GM19397 (cell line): Measurements from ENCODE around the gene SGCA.

Source experiments
- ATAC-seq: cut with Tn5 transposase; IDR thresholded peaks from one replicate; pipeline ENCODE4 v1.9.1; 2021; ENCODE audit warnings: mild to moderate bottlenecking, moderate library complexity; ENCODE audit not compliant: unreplicated experiment

Gene SGCA

DNA sequence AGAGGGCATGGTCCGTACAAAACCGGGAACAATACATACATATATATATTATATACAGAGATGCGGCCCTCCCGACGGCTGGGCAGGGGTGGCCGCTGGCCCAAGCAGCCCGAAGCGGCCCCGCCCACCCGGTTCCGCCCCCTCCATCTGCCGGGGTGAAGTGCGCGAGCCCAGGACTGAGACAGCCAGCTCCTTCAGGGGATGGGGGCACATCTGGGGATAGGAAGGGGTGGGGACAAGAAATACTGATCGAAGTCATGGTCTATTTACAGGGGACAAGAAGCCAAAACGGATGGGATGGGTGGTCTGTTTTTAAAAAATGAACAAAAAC, 32.1 kb upstream of the SGCA start:
- ATAC-seq: no peak

DNA sequence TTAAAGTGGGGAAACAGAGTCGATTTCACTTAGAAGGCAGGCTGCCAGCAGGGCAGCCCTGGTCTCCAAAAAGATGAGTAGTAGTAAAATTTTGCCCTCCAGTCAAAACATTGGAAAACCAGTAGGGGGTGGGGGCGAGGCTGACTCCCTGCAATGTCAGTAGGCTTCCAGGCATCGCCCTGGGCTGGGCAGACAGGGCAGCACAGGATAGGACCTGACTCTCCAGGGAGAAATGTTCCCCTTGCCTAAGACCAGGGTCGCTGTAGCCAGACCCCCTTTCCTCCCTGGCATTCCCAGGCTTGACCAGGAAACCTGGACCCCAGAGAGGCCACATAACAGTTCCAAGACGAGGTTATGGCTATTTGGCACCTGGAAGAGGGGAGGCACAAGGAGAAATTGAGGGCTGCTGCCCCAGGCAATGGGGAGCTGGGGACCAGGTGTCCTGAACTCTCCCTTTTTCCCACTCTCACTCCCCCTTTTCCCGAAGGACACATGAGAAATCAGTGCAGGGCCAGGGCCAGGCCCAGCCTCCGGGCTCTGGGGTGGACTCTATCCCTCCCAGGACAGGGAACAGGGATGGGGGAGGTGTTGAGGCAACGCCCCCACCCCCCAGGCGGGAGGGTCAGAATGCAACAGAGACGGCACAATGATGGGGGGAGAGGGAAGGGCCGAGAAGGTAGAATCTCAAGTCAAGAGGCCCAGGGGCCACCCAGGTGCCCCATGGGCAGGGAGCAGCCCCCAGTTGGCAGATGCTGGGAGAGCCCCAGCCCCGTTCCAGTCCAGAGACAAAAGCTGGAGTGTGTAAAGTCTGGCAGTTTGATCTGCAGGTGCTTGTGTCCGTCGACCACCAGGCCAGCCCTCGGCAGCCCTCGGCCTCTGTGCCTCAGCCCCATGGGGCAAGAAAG, 31.3 kb upstream of the SGCA start:
- ATAC-seq: no peak

- ATAC-seq: no peak
Observed at GRCh38 chr17:50135316-50136095, 30.3 kb upstream of the SGCA start.

DNA sequence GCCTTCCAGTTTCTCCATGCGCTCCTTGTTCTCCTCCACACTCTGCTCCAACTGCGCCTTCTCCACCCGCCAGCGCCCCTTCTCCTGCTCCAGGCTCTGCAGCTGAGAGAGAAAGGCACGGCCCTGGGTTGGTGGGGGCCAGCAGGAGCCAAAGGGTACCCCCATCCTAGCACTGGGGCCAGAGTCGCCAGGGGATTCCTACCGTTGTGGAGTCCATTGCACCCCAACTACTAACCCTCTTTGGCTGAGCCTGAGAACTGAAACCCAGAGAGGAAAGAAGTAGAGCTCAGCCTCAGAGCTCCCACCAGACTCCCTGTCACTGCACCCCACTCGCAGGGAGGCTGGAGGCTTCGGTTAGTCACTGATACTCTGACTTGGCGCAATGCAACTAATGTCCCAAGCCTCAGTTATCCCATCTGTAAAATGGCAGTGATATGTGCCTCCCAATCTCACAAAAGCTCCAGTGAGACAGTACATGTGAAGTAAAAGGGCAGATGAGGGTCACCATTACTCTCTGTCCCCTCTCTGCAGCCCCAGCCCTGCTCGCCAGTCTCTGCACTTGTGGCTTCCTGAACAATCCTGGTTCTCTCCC, 29.6 kb upstream of the SGCA start:
- no peak for ATAC-seq

- ATAC-seq: no peak
Observed at GRCh38 chr17:50137042-50137441, 28.8 kb upstream of the SGCA start.

GRCh38 chr17:50139185-50139783, 26.5 kb upstream of the SGCA start:
- ATAC-seq: no peak

- ATAC-seq: no peak
Observed at GRCh38 chr17:50139950-50140885, 25.6 kb upstream of the SGCA start.

DNA sequence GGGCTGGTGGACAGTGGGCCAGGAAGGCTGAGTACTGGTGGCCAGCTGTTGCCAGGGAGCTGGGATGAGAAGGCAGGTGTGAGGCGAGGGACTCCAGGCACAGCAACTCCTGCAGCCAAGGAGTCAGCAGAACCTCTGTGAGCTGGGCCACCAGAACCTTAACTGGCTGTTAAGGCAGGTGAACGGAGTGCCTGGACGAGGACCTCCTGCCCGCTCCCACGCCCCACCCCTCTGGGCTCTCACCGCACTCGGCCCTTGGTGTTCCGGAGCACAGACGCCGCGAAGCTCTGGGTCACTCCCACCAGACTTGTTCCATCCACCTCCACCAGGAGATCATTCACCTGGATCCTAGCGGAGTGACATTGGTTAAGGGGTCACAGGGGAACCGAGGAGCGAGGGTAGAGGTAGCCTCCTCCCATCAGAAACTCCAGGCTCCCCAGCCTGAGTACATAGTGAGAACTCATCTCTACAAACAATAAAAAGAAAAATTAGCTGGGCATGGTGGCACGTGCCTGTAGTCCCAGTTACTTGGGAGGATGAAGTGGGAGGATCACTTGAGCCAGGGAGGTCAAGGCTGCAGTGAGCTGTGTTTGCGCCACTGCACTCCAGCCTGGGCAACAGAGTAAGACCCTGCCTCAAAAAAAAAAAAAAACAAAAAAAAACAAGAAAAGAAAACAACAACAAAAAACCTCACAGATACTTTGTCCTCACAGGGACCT, 24.6 kb upstream of the SGCA start:
- no peak for ATAC-seq

DNA sequence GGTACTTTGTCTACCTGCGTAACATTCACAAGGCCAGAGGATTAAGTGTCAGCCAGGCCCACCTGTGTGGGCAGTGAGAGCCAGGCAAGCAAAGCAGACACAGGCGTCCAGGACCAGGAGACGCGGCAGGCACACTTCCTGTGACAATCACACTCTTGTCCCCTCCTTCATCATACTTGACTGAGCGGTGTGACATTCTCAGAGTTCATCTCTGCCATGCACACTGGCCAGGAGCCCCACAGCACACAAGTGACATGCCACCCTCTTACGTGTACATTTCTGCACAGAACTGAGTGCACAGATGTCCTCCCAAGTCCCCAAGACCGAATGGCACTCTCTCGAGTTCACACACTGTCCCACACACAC, 24.1 kb upstream of the SGCA start:
- no peak for ATAC-seq

GRCh38 chr17:50143461-50144176, 22.2 kb upstream of the SGCA start:
- no peak for ATAC-seq

DNA sequence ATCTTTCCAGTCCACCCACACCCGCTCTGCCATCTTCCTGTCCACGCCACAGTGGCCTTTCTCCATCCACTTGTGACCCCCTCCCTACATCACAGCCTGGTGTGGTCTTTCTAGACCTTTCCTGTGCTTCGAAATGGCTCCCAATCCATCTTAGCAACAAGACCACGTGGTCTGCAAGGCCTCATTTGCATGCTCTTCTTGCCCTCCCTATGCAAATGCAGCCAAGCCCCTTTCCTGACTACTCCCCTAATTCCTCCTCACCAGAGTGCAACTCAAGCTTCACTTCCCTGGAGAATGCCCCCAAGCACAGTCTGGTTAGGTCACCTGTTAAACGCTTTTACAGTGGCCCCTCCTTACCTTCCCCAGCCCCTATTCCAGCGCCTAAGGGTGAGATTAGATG, 21.4 kb upstream of the SGCA start:
- ATAC-seq: no peak

DNA sequence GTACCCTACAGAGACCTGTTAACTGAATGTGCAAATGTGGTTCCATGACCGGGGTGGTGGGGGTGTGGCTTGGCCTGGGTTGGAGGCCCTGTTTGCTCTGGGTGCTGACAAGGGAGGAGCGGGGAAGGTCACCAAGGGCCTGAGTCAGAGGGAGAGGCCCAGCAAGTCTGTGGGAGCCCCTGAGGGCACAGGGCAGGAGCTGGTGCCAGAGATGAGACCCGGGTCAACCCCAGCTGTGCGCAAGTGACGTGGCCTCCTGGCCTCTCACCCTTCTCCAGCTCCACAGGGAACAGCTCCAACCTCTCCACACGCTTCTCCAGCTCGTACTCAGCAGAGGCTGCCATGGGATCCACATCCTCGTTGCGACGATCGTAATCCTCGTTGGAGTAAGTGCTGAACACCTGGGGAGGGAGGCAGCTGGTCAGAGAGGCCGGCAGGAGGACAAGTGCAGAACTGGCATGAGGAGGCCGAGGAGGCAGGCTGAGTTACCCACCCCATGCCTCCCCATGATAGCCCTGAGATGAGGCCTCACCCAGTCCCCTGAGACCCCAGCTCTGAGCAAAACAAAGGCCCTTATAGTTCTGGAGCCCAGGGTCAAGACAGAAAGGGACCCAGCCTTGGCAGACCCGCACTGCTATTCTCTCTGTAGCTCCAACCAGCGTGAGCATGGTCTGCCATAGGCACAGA, 20.8 kb upstream of the SGCA start:
- no peak for ATAC-seq

GRCh38 chr17:50145532-50146229, 20.1 kb upstream of the SGCA start:
- no peak for ATAC-seq

- no peak for ATAC-seq
Observed at GRCh38 chr17:50146230-50146926, 19.4 kb upstream of the SGCA start.

- ATAC-seq: no peak
Observed at GRCh38 chr17:50146927-50147665, 18.7 kb upstream of the SGCA start.

- no peak for ATAC-seq
Observed at GRCh38 chr17:50147841-50148225, 18.0 kb upstream of the SGCA start.
